H9 (cell line): ENCODE measurements around the gene SLAMF1. TPM values are rescaled to one million over a fixed set of nuclear protein-coding genes. Genes with fewer than 3 reads are reported as not detected.

Experiments
- DNase-seq: peaks from one replicate; pipeline ENCODE4 v3.0.0-alpha.2; 2017
- H2AFZ ChIP-seq: one replicate; pipeline ENCODE4 v1.6.1; 2013; ENCODE audit warnings: mild to moderate bottlenecking, low read length, control low read depth, moderate library complexity
- H2AK5ac ChIP-seq: 2 replicates; pipeline ENCODE4 v1.6.1; 2013; ENCODE audit warnings: low read length, control low read depth, mixed read lengths; ENCODE audit not compliant: insufficient read length
- H2BK120ac ChIP-seq: one replicate; pipeline ENCODE4 v1.6.1; 2013; ENCODE audit warnings: low read depth, mild to moderate bottlenecking, low read length, control low read depth, inconsistent platforms; ENCODE audit not compliant: poor library complexity, severe bottlenecking
- H2BK12ac ChIP-seq: 2 replicates; pipeline ENCODE4 v1.6.1; 2013; ENCODE audit warnings: low read length, control low read depth, mixed read lengths, low read depth; ENCODE audit not compliant: insufficient read length
- H2BK15ac ChIP-seq: 2 replicates; pipeline ENCODE4 v1.6.1; 2013; ENCODE audit warnings: low read depth, low read length, control low read depth
- H2BK20ac ChIP-seq: one replicate; pipeline ENCODE4 v1.6.1; 2013; ENCODE audit warnings: low read depth, mild to moderate bottlenecking, low read length, control low read depth, inconsistent platforms; ENCODE audit not compliant: poor library complexity, severe bottlenecking
- H2BK5ac ChIP-seq: 2 replicates; pipeline ENCODE4 v1.6.1; 2013; ENCODE audit warnings: low read length, control low read depth, mixed read lengths; ENCODE audit not compliant: insufficient read length
- H3K14ac ChIP-seq: 2 replicates; pipeline ENCODE4 v1.6.1; 2013; ENCODE audit warnings: low read length, control low read depth; ENCODE audit not compliant: insufficient read depth
- H3K18ac ChIP-seq: 2 replicates; pipeline ENCODE4 v1.6.1; 2013; ENCODE audit warnings: low read depth, mild to moderate bottlenecking, mixed read lengths, low read length, control low read depth; ENCODE audit not compliant: insufficient read length
- H3K23ac ChIP-seq: 2 replicates; pipeline ENCODE4 v1.6.1; 2013; ENCODE audit warnings: low read length, control low read depth, mixed read lengths, low read depth; ENCODE audit not compliant: insufficient read length
- H3K23me2 ChIP-seq: 2 replicates; pipeline ENCODE4 v1.6.1; 2013; ENCODE audit warnings: low read depth, mild to moderate bottlenecking, mixed read lengths, low read length, control low read depth; ENCODE audit not compliant: insufficient read length, poor library complexity, severe bottlenecking
- H3K27ac ChIP-seq: 2 replicates; pipeline ENCODE4 v1.5.1; 2013; ENCODE audit warnings: low read length, control low read depth, mixed read lengths, low read depth; ENCODE audit not compliant: insufficient read length
- H3K27me3 ChIP-seq: 2 replicates; pipeline ENCODE4 v1.6.1; 2013; ENCODE audit warnings: low read length, control low read depth, inconsistent platforms; ENCODE audit not compliant: insufficient read depth
- H3K4ac ChIP-seq: 2 replicates; pipeline ENCODE4 v1.6.1; 2013; ENCODE audit warnings: low read depth, mild to moderate bottlenecking, control low read depth, inconsistent platforms, low read length, moderate library complexity
- H3K4me1 ChIP-seq: 2 replicates; pipeline ENCODE4 v1.6.1; 2013; ENCODE audit warnings: low read length, control low read depth, inconsistent platforms; ENCODE audit not compliant: insufficient read depth
- H3K4me2 ChIP-seq: 2 replicates; pipeline ENCODE4 v1.6.1; 2013; ENCODE audit warnings: low read length, control low read depth, mixed read lengths; ENCODE audit not compliant: insufficient read length, insufficient read depth
- H3K56ac ChIP-seq: 2 replicates; pipeline ENCODE4 v1.6.1; 2013; ENCODE audit warnings: low read depth, mild to moderate bottlenecking, mixed read lengths, low read length, control low read depth; ENCODE audit not compliant: insufficient read length
- H3K79me1 ChIP-seq: 2 replicates; pipeline ENCODE4 v1.6.1; 2013; ENCODE audit warnings: low read depth, mild to moderate bottlenecking, moderate library complexity, low read length, control low read depth, inconsistent platforms; ENCODE audit not compliant: insufficient read depth, poor library complexity, severe bottlenecking
- H3K79me2 ChIP-seq: 2 replicates; pipeline ENCODE4 v1.6.1; 2013; ENCODE audit warnings: low read length, control low read depth, inconsistent platforms; ENCODE audit not compliant: insufficient read depth
- H3K9ac ChIP-seq: 2 replicates; pipeline ENCODE4 v1.6.1; 2013; ENCODE audit warnings: low read length, control low read depth, mixed read lengths; ENCODE audit not compliant: insufficient read length; ENCODE audit errors: extremely low read depth
- H3K9me3 ChIP-seq: one replicate; pipeline ENCODE4 v1.6.1; 2013; ENCODE audit warnings: low read depth, low read length, inconsistent platforms; ENCODE audit not compliant: control insufficient read depth
- H3T11ph ChIP-seq: one replicate; pipeline ENCODE4 v1.6.1; 2013; ENCODE audit warnings: mild to moderate bottlenecking, low read length, control low read depth, inconsistent platforms
- H4K20me1 ChIP-seq: one replicate; pipeline ENCODE4 v1.6.1; 2013; ENCODE audit not compliant: control insufficient read depth, insufficient read length, insufficient read depth
- H4K5ac ChIP-seq: 2 replicates; pipeline ENCODE4 v1.6.1; 2013; ENCODE audit warnings: low read depth, mild to moderate bottlenecking, mixed read lengths, low read length, control low read depth; ENCODE audit not compliant: insufficient read length
- H4K8ac ChIP-seq: replicated peaks from 2 replicates; pipeline ENCODE4 v1.6.1; 2013; ENCODE audit warnings: low read length, control low read depth, mixed read lengths, low read depth; ENCODE audit not compliant: insufficient read length
- H4K91ac ChIP-seq: 2 replicates; pipeline ENCODE4 v1.6.1; 2013; ENCODE audit warnings: low read depth, mild to moderate bottlenecking, moderate library complexity, mixed read lengths, low read length, control low read depth; ENCODE audit not compliant: insufficient read length
- H3K27ac Mint-ChIP-seq, 3 experiments: 2 replicates in 2 of 3; 3 replicates in 1 of 3; pipeline ENCODE4 v1.8.0; 2020 to 2021; ENCODE audit warnings: mixed read lengths in 3 of 3, mild to moderate bottlenecking in 1 of 3, moderate library complexity in 1 of 3
- H3K27me3 Mint-ChIP-seq: 2 replicates; pipeline ENCODE4 v1.8.0; 2021; ENCODE audit warnings: low read depth, mild to moderate bottlenecking, moderate library complexity, mixed read lengths
- H3K36me3 Mint-ChIP-seq, 3 experiments: 2 replicates in 2 of 3; 3 replicates in 1 of 3; pipeline ENCODE4 v1.8.0; 2020 to 2021; ENCODE audit warnings: low read depth in 3 of 3, mixed read lengths in 3 of 3; ENCODE audit not compliant: insufficient read depth in 1 of 3
- H3K4me1 Mint-ChIP-seq, 2 experiments: 2 replicates each; pipeline ENCODE4 v1.8.0; 2020; ENCODE audit warnings: mixed read lengths in 2 of 2
- H3K4me3 Mint-ChIP-seq, 2 experiments: 2 replicates in 1 of 2; 3 replicates in 1 of 2; pipeline ENCODE4 v1.8.0; 2020 to 2021; ENCODE audit warnings: mild to moderate bottlenecking in 2 of 2, mixed read lengths in 2 of 2, moderate library complexity in 1 of 2
- H3K9me3 Mint-ChIP-seq, 2 experiments: 2 replicates in 1 of 2; 3 replicates in 1 of 2; pipeline ENCODE4 v1.8.0; 2020; ENCODE audit warnings: mild to moderate bottlenecking in 2 of 2, mixed read lengths in 2 of 2, moderate library complexity in 1 of 2
- CTCF ChIP-seq: fragments of 200-600 bp; sonication (generic); conservative IDR thresholded peaks from 3 replicates; pipeline ENCODE4 v1.8.0; 2021; ENCODE audit warnings: antibody characterized with exemption, mild to moderate bottlenecking
- WGBS: extraction: QIAGEN DNeasy Blood & Tissue Kit; methylation state at CpG from one replicate; pipeline ENCODE4 v1.1.7; 2013; ENCODE audit warnings: missing lambda C conversion rate, low lambda C conversion rate, mixed read lengths; ENCODE audit not compliant: insufficient read length; ENCODE audit errors: extremely low coverage; 5-methylcytosine and 5-hydroxymethylcytosine counted together
- total RNA-seq: library from RNA; stranded (reverse); gene quantifications from 2 replicates; pipeline ENCODE4 v1.2.1, GENCODE V29; 2021

Gene SLAMF1
- total RNA-seq, 1 experiment from 2014 or later, result not detected

DNA sequence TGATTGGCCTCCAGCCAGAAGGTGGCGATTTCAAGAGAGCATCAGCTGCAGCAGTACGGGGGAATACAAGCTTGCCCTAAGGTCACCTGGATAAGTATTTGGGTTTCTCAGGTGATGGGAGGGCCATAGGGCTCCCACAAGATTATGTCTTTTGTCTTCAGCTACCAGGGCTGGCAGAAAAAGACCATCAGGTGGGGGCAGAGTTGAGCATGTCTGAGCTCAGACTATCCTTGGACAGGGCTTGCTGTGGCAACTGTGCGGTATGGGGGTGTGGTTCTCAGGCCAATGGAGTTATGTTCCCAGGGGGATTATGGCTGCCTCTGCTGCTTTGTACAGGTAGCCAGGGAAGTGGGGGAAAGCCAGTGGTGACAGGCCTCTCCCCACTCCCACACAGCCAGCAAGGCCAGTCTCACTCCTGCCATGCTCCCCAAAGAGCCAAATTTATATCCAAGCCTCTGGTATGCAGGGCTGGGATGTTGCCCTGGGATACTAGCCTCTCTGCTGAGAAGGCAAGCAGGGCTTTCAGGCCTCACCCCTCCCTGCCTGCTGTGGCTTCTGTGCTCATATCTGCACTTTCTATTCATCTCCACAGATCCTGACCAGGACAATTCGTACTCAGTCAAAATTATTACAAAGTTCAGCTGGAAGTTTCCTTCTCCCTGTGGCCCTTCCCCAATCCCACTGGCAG is 40.9 kb downstream of the SLAMF1 start:
- no peak overlapping the region for H3K27ac ChIP-seq
- no peak overlapping the region for H3K4me2 ChIP-seq
- no peaks in the 10 kb centered on the region for H3K23me2 ChIP-seq
- H2AK5ac ChIP-seq, result no peak overlapping the region
- no peak overlapping the region for H2AFZ ChIP-seq
- TF ChIP-seq CTCF, result no peak
- no peak overlapping the region for H3K9ac ChIP-seq
- H2BK20ac ChIP-seq, result no peak overlapping the region
- peaks cover 13 to 24% (median 16%) of the 10 kb centered on the region in 3 experiments for H3K36me3 Mint-ChIP-seq
- no peak overlapping the region for H3K23ac ChIP-seq
- no peak overlapping the region for H3K56ac ChIP-seq
- H3K4me1 ChIP-seq, result no peaks in the 10 kb centered on the region
- WGBS, result no CpG with 5 or more reads among the region's 4 CpGs
- no peak overlapping the region for H4K91ac ChIP-seq
- no peak overlapping the region for H3K4ac ChIP-seq
- H3K27ac Mint-ChIP-seq, result 0 out of 7 replicates have a peak overlapping the region, but pooled peaks of 1 of the 3 experiments have one; percentile 19
- H2BK120ac ChIP-seq, result no peak overlapping the region
- no peaks in the 10 kb centered on the region for H3K79me2 ChIP-seq
- no peak overlapping the region for H3K4me3 Mint-ChIP-seq
- H2BK5ac ChIP-seq, result no peak overlapping the region
- H4K20me1 ChIP-seq, result no peaks in the 10 kb centered on the region
- no peaks in the 10 kb centered on the region for H3K79me1 ChIP-seq
- H3T11ph ChIP-seq, result no peak overlapping the region
- no peak overlapping the region for H3K14ac ChIP-seq
- no peak overlapping the region for H2BK12ac ChIP-seq
- no peaks in the 10 kb centered on the region; the same call in 1 of the 2 replicates for H3K27me3 Mint-ChIP-seq
- no peak overlapping the region for H2BK15ac ChIP-seq
- H4K5ac ChIP-seq, result no peak overlapping the region
- H3K4me1 Mint-ChIP-seq, result peaks cover 18 to 41% of the 10 kb centered on the region in 2 experiments
- no peak overlapping the region for H3K18ac ChIP-seq
- H3K9me3 ChIP-seq, result no peaks in the 10 kb centered on the region
- no peak for DNase-seq
- H4K8ac ChIP-seq, result no peak overlapping the region
- no peaks in the 10 kb centered on the region for H3K27me3 ChIP-seq
- peaks cover 27 to 32% of the 10 kb centered on the region in 2 experiments for H3K9me3 Mint-ChIP-seq
